ENCODE measurements around the gene PTPRT.

Gene PTPRT

DNA sequence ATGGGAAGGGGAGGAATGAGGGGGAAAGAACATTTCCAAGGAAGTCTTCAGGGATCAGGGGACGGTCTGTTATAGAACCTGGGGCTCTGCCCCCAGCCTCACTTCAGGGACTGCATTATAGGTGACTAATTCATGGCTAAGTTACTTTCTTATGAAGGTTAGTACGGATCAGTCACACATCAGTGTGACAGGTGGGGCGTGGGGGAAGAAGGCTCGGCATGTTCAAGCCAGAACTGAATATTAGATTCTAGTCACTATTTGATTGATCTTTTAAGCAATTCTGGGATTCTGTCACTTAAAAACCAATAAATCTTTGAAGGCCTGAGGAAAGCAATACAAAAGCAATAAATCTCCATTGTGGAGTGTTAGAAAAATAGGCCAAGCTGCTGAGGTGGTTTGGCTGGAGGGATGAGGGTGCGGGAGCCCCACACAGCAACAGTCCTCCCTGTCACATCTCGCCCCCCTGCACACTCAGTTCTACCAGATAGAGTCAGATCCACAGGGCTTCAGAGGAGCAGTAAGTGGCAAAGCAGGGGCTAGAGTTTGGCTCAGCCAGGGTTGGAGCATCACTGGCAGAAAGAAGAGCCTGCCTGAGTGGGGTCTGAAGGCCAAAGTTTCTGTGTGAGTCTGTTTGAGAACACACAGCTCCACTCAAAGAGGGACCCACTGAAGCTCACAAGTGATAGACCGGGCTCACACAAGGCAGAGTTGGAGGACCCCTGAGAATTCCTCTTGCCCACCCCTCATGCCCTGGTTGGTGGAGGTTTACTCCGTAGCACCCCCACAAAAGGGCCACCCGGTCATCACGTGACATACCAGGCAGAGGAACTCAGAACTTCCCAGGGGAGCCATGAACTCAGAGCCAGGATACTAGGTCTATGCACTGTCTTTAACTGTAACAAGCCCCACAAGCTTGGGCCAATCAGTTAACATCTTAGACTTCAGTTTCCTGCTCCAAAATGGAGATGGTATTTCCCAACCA is 843.2 kb downstream of the PTPRT start:
- DNase-seq, result no peak

GRCh38 chr20:42341654-42342053 is 848.1 kb downstream of the PTPRT start:
- DNase-seq, result no peak

DNA sequence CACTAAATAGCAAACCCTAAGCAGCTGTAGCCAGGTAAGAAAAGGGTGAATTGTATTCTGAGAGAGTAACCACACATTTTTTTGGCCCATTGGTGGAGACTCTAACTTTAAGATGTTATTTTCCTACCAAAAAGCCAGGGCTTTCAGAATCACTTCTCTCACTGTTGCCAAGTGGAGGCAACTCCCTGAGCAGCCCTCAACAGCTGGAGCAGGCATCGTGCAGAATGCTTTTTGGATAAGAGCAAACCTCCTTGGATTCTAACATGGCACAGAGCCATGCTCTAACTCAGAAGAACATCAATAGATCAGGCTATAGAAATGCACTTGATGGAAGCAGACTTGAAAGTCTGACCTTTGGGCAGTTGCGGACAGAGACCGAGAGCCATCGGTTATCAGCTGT is 849.3 kb downstream of the PTPRT start:
- DNase-seq, result no peak

- DNase-seq, result no peak
Observed at GRCh38 chr20:42338294-42339201, 851.2 kb downstream of the PTPRT start.

DNA sequence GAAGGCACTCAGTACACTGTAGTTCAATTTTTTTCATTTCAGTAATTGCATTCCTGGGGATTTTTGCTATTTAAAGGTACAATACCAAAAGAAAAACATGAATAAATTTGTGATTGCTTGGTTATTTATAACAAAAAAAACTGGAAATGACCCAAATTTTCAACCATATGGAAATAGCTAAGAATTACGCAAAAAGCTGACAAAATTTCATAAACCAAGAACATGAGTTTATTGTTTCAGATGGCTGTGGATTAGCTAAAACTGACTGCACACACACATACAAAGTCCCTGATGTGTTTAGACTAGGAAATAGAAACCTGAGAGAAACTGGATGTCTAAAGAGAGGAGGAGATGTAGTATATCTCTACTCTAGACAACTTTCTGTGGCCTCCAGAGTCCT is 853.1 kb downstream of the PTPRT start:
- no peak for DNase-seq

- no peak for DNase-seq
Observed at GRCh38 chr20:42319252-42320013, 870.3 kb downstream of the PTPRT start.

DNA sequence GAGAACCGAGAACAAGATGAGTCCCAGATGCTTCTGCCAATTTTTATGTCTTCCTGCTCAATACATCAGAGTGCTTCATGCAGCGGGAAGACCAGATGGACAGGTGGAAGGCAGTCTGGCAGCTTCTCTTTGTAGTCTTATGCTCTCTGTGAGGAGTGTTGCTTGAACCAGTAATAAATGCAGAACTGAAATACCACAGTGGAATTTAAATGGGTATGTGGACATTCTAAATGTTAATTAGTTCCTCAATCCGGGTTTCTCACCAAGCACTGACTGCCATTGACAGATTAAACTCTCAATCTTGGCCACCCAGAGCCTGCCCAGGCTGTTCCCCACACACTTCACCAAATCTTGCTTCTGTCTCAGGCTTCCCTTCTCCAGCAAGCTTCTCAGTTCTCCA is 876.0 kb downstream of the PTPRT start:
- DNase-seq, result no peak

GRCh38 chr20:42309050-42309449 is 880.7 kb downstream of the PTPRT start:
- no peak for DNase-seq

- DNase-seq, result no peak
Observed at GRCh38 chr20:42308171-42308570, 881.5 kb downstream of the PTPRT start.

DNA sequence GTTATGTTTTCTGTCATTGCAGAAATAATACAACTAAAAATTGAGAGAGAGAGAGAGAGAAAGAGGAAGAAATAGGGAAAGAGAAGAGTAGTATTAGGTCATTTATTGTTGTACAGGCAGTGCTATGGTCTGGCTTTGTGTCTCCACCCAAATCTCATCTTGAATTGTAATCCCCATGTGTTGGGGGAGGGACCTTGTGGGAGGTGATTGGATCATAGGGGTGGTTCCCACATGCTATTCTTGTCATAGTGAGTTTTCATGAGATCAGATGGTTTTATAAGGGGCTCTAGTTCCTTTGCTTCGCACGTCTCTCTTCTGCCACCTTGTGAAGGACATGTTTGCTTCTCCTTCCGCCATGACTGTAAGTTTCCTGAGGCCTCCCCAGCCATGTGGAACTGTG is 894.1 kb downstream of the PTPRT start:
- DNase-seq, result no peak

- DNase-seq, result no peak
Observed at GRCh38 chr20:42294976-42295375, 894.7 kb downstream of the PTPRT start.

DNA sequence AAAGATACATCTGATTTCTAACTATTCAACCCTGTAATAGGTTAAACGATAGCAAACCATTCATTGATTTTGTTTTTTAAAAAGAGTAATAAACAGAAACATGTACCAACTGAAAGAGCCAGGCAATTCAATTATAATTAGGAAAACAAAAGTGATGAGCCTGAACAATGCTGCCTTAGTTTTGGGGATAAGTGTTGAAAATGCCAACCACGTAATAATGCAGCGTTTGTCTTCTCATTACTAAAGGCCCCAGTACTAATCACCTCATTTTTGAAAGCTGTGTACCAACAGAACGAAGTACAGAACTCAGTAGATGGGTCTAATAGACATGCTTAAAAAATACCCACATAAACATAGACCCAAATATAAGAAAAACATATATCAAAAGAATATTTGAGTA is 907.9 kb downstream of the PTPRT start:
- no peak for DNase-seq

- no peak for DNase-seq
Observed at GRCh38 chr20:42276718-42277602, 912.7 kb downstream of the PTPRT start.

- no peak for DNase-seq
Observed at GRCh38 chr20:42274986-42275385, 914.7 kb downstream of the PTPRT start.

DNA sequence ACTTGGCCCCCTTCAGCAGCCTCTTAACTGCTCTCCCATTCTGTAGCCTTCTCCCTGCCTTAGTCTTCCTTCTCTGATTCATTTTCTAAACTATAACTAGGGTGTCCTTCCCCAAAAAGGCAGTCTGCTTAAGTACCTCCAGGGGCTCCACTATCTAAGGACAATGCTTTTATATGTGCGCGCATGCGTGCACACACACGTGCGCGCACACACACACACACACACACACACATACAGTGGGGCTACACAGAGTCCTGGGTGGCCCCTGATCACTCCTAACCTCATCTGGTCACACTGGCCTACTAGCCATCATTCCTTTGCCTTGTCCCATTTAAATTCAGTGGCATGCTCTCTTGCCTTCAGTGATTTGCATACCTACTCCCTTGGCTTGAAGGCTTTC is 917.2 kb downstream of the PTPRT start:
- no peak for DNase-seq

DNA sequence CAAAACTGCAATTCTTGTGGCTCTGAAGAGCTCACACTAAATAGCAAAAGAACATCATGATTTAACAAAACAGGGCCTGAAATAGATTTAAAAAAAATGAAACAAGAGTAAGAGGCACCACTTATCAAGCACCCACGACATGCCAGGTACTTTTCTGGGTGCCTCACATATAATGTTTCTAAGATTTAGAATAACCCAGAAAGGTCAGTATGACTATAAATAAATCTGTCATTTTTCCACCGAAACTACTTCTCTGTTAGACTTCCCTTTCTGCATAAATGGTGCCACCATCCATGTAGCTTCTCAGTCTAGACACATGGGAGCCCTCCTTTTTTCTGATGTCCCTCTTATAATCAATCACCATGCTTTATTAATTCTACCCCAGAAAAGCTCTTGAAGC is 919.2 kb downstream of the PTPRT start:
- DNase-seq, result no peak

- DNase-seq, result no peak
Observed at GRCh38 chr20:42267793-42268384, 921.8 kb downstream of the PTPRT start.

DNA sequence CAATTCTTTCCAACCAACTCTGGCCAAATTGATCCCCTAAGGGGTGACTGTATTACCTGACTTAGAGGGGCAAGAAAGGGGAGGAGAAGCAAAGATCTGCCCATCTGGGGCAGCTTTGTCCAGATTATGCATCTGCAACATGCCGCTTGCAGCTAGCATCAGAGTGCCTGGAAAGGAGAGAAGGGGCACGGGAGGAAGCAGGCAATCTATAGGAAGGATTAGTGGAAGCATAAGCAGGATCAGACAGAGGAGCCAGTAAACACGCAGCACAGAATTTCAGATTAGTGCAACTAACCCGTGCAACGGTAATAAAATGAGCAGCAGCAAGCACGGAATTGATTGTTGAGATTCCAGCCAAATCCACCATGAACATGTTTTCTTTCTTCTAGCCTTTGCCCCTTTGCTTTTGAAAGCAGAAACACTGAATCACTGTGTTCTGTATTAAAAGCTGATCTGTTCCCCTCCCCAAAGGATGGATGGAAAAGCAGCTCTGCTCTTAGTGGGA is 927.9 kb downstream of the PTPRT start:
- no peak for DNase-seq

DNA sequence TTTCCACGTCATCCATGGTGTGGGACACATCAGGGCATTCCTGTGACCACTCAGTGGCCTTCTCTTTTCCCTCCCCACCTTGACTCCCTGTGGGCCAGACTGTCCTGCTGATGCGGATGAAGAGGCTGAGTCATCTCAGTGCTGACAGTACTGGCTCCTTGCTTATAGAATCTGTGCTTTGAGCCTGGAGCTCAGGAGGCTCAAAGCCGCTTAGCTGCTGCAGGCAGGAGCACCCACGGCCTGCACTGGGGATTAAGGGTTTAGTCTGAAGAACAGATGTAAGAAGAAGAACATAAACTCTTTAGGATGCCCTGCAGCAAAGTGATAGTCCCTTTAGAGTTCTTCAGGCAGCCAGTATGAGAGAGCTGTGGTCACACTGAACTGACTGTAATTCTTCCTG is 929.5 kb downstream of the PTPRT start:
- DNase-seq, result no peak

GRCh38 chr20:42259389-42259788 is 930.3 kb downstream of the PTPRT start:
- DNase-seq, result no peak

GRCh38 chr20:42258564-42259302 is 931.0 kb downstream of the PTPRT start:
- DNase-seq, result no peak

Measured in activated CD4-positive, alpha-beta T cell treated with anti-CD3 and anti-CD28 coated beads for 48 hours (primary cell).